Ovary (tissue), 9 donors: ENCODE measurements around the gene WDR43. TPM values are rescaled to one million over a fixed set of nuclear protein-coding genes. Genes with fewer than 3 reads are reported as not detected.

ENCODE experiments used
- DNase-seq, 5 donors: peaks; one replicate each; pipeline ENCODE4 v3.0.0-alpha.2; 2019 to 2020
- H3K27ac ChIP-seq, 2 donors: fragments of 200-600 bp; one replicate each; pipeline versions ENCODE4 v1.5.1 to v1.8.0; 2019 to 2022
- H3K27me3 ChIP-seq: fragments of 200-600 bp; one replicate; pipeline ENCODE4 v1.8.0; 2022
- H3K36me3 ChIP-seq: fragments of 200-600 bp; sonication (generic); one replicate; pipeline ENCODE4 v1.5.1; 2019
- H3K4me1 ChIP-seq: one replicate; pipeline ENCODE4 v1.8.1; 2013; ENCODE audit warnings: mild to moderate bottlenecking, moderate library complexity; ENCODE audit not compliant: insufficient read depth
- H3K4me3 ChIP-seq: fragments of 200-600 bp; sonication (generic); one replicate; pipeline ENCODE4 v1.5.1; 2017
- H3K9me3 ChIP-seq, 2 donors: fragments of 200-600 bp in 1 of 2; sonication (generic) in 1 of 2; one replicate each; pipeline versions ENCODE4 v1.5.1 to v1.8.1; 2013 to 2019; ENCODE audit warnings: mild to moderate bottlenecking in 1 of 2, moderate library complexity in 1 of 2
- EP300 ChIP-seq: sonication (generic); formaldehyde crosslinking; IDR thresholded peaks from one replicate; pipeline ENCODE4 v1.6.1; 2017; ENCODE audit warnings: antibody characterized with exemption
- POLR2A ChIP-seq: fragments of 450-650 bp; IDR thresholded peaks from one replicate; pipeline ENCODE4 v1.6.1; 2017; ENCODE audit warnings: antibody characterized with exemption, mild to moderate bottlenecking, moderate library complexity
- WGBS, 3 donors: extraction: QIAGEN DNeasy Blood & Tissue Kit in 1 of 3; methylation state at CpG; one replicate each; pipeline versions ENCODE4 v1.1.5 to v1.1.7; 2013 to 2017; 5-methylcytosine and 5-hydroxymethylcytosine counted together
- intact Hi-C, 4 donors: fragments of 100-400 bp; cut with DNase I; formaldehyde crosslinking; loops; one replicate each; pipeline versions ENCODE4 v1.11.0 to v1.15.1; 2022 to 2023
- polyA plus RNA-seq, 2 donors: library from polyadenylated mRNA; stranded (reverse); fragments of 200-250 nt in 1 of 2; fragments of 350-450 nt in 1 of 2; fragmentation: Illumina TruSeq in 1 of 2; extraction: RNeasy Lipid Tissue Mini Kit (QIAGEN cat#74804) in 1 of 2; gene quantifications; one replicate each; pipeline ENCODE4 v1.2.3, GENCODE V29; 2013 to 2014
- total RNA-seq, 7 donors: library from RNA; depleted of rRNA in 2 of 7; stranded (reverse); fragments of >200 nt in 2 of 7; fragmentation: NEBNext Ultra II Directional in 3 of 7; extraction: Animal tissue kit (Norgen Biotek cat#: 25700) in 3 of 7; gene quantifications; one replicate each; pipeline versions ENCODE4 v1.1.0 to v1.2.4, GENCODE V29; 2016 to 2023
- TF ChIP-seq, protein P1 (sequence below), 3 donors: fragments of 450-650 bp in 2 of 3; fragments of 200-600 bp in 1 of 3; IDR thresholded peaks; one replicate each; pipeline versions ENCODE4 v1.5.1 to v1.8.0; 2016 to 2022; ENCODE audit warnings: antibody characterized with exemption in 3 of 3, mild to moderate bottlenecking in 1 of 3
- donor health status: DM: no; HTN: no; CAD: no; lungs with moderate emphysema.
- donor health status: DM: no; HTN: no; CAD: no.
- donor health status: Bipolar disorder and iron deficiency.
- donor health status: DM: yes; HTN: yes; CAD: no.
- donor health status: DM: no; HTN: no; CAD: no.
- donor health status: DM: yes; HTN: yes; CAD: no.

The WDR43 gene
- total and polyA plus RNA-seq, 9 donors: 14.0 to 63.5 (median 43.5) TPM

DNA sequence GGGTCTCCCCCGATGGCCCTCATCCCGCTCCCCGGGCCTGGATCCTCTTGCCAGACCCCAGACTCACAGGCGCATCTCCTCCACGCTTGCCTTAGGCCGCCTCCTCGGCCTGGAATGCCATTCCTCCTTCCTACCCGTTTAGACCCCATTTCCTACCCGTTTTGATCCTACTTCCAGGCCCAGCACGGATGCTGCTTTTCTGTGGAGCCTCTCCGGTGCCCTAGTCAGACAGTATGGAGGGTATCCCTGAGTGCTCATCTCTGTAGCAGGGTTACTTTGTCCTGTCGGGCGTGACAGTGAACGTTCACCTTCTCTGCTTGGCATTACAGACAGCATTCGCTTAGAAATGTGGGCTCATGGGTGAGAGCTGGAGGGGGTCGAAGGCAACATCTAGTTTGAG is 96.0 kb downstream of the WDR43 start:
- WGBS, 3 donors: 75 to 90% (median 76%) methylated on average over 16 of the region's 16 CpGs

DNA sequence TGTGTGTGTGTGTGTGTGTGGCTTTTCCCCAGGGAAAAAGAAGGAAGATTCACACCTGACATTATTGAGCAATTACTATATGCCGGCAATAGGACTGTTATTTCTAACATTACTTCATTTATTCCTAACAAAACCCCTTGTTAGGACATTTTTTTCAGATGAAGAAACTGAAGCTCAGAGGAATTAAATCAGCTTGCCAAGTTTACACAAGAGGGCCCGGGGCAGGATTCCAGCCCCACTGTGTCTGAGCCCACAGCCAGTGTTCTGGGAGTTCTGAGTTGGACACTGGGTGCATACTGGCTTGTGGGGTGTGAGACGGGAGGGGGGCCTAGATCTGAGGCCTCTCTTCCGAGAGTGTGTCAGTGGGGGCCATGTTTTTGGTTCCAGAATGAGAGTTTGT is 96.6 kb downstream of the WDR43 start:
- H3K27me3 ChIP-seq: no peaks in the 10 kb centered on the region
- intact Hi-C loops: no loop called here
- WGBS, 3 donors: 10 to 21% (median 15%) methylated on average over 4 of the region's 4 CpGs
- H3K9me3 ChIP-seq: no peaks in the 10 kb centered on the region
- DNase-seq: peak; percentile 48 to 81 (median 52)
- H3K27ac ChIP-seq: no peak overlapping the region
- TF ChIP-seq, protein P1, sequence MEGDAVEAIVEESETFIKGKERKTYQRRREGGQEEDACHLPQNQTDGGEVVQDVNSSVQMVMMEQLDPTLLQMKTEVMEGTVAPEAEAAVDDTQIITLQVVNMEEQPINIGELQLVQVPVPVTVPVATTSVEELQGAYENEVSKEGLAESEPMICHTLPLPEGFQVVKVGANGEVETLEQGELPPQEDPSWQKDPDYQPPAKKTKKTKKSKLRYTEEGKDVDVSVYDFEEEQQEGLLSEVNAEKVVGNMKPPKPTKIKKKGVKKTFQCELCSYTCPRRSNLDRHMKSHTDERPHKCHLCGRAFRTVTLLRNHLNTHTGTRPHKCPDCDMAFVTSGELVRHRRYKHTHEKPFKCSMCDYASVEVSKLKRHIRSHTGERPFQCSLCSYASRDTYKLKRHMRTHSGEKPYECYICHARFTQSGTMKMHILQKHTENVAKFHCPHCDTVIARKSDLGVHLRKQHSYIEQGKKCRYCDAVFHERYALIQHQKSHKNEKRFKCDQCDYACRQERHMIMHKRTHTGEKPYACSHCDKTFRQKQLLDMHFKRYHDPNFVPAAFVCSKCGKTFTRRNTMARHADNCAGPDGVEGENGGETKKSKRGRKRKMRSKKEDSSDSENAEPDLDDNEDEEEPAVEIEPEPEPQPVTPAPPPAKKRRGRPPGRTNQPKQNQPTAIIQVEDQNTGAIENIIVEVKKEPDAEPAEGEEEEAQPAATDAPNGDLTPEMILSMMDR (IDR thresholded peaks at IDR 0.05): no peak
- TF ChIP-seq EP300 (no peak), POLR2A (no peak)
- no peaks in the 10 kb centered on the region for H3K36me3 ChIP-seq
- no peak overlapping the region for H3K4me3 ChIP-seq
- no peaks in the 10 kb centered on the region for H3K4me1 ChIP-seq

More for the DNA sequence above, 96.0 kb downstream of the WDR43 start:
- intact Hi-C loops: no loop called here
- H3K4me3 ChIP-seq: no peak overlapping the region
- H3K4me1 ChIP-seq: no peaks in the 10 kb centered on the region
- no peak for TF ChIP-seq EP300
- no peak for TF ChIP-seq POLR2A
- TF ChIP-seq, protein P1 (IDR thresholded peaks at IDR 0.05): no peak
- H3K36me3 ChIP-seq: no peaks in the 10 kb centered on the region
- H3K9me3 ChIP-seq: no peaks in the 10 kb centered on the region
- no peak overlapping the region for H3K27ac ChIP-seq
- H3K27me3 ChIP-seq: no peaks in the 10 kb centered on the region
- no peak for DNase-seq

DNA sequence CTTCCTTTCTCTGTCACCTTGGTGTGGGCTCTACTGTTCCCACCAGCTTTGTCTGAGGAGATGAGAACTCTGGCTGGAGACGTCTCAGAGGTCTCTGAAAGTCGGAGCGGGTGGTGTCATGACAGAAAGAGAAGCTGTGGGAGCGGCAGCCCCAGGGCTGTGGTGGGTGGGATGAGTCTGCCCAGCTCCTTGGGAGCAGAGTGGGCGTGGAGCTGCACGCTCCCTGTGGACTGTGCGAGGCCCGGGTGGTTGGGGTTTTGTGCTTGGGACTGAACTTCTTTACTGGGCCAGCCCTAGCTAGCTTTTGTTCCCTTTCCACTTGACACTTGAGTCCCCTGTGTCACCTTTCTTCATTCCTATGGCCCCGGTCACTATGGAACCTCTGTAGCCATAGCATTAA is 97.0 kb downstream of the WDR43 start:
- Histone ChIP-seq H3K27me3 (no peaks in the 10 kb centered on the region), H3K4me1 (no peaks in the 10 kb centered on the region), H3K9me3 (no peaks in the 10 kb centered on the region), H3K36me3 (no peaks in the 10 kb centered on the region), H3K4me3 (no peak overlapping the region), H3K27ac (no peak overlapping the region)
- DNase-seq: no peak
- TF ChIP-seq, protein P1 (IDR thresholded peaks at IDR 0.05): no peak
- TF ChIP-seq EP300 (no peak), POLR2A (no peak)
- intact Hi-C loops: no loop called here
- WGBS, 3 donors: 61 to 73% (median 67%) methylated on average over 9 of the region's 9 CpGs

DNA sequence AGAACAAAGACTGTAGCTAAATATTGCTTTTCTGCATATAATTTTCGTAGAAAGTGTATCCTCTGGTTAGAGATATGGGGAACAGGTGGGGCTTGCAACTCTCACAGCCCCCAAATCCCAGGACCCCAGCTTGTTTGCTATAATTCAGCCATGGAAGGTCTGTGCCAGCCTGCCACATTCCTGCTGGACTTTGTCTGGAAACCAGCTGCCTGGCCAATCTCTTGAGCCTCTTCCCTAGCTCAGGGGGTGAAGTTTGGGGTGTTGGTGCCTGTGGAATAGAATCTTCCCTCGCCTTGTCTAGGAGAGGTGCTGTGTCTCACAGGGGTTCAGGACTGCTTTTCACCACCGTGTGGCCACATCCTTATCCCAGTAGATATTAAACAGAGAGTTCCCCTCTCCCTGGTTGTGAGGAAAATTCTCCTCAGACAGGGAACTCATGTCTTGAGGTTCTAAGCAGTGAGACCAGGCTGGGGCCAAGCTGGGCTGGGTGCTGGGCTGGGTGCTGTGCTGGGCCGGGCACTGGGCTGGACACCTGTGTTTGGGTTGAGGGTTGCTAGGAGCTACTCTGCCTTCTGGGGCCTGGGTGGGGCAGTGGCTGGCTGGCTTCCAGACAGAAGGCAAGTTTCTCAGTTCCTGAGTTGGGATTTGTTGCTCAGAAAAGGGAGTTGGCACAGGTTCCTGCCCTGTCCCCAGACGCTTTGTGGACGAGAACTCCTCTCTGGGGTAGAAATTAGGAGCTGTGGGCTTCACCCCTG is 98.9 kb downstream of the WDR43 start:
- H3K4me1 ChIP-seq: no peaks in the 10 kb centered on the region
- H3K27ac ChIP-seq: no peak overlapping the region
- WGBS, 3 donors: 80 to 91% (median 89%) methylated on average over 6 of the region's 6 CpGs

More for the DNA sequence above, 98.9 kb downstream of the WDR43 start:
- H3K27me3 ChIP-seq: no peaks in the 10 kb centered on the region
- no peak overlapping the region for H3K4me3 ChIP-seq
- no peak for DNase-seq
- no peaks in the 10 kb centered on the region for H3K36me3 ChIP-seq
- H3K9me3 ChIP-seq: no peaks in the 10 kb centered on the region
- intact Hi-C loops: no loop called here
- TF ChIP-seq EP300 (no peak), POLR2A (no peak)
- TF ChIP-seq, protein P1 (IDR thresholded peaks at IDR 0.05): no peak
